ENCODE measurements around the gene LRRC4C.

Gene LRRC4C

GRCh38 chr11:41102471-41102870, 357.0 kb downstream of the LRRC4C start:
- no peak overlapping the region for H3K27ac ChIP-seq
- TF ChIP-seq CTCF (conservative IDR thresholded peaks at IDR 0.05) = no peak

GRCh38 chr11:41099654-41100053, 359.8 kb downstream of the LRRC4C start:
- no peak for TF ChIP-seq CTCF (conservative IDR thresholded peaks at IDR 0.05)
- no peak overlapping the region for H3K27ac ChIP-seq

DNA sequence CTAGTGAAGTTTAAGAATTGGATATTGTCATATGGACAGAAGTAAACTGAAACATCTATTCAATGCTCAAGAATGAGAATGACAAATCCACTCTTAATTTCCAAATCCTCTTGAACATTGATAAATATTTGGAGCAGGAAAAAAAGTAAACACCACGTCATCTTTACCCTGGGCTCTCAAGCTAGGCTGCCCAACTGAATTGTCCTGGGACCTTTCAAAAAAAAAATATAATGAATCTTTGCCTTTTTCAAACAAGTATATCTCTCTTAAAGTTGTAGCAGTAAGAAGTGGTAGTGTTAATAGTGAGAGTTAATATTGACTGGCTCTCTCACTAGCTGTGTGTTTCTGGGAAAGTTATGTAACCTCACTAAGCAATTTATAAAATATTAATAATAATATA, 374.3 kb downstream of the LRRC4C start:
- H3K27ac ChIP-seq = no peak overlapping the region
- TF ChIP-seq CTCF (conservative IDR thresholded peaks at IDR 0.05) = no peak

GRCh38 chr11:41081756-41082285, 377.6 kb downstream of the LRRC4C start:
- TF ChIP-seq CTCF (conservative IDR thresholded peaks at IDR 0.05) = no peak
- no peak overlapping the region for H3K27ac ChIP-seq

DNA sequence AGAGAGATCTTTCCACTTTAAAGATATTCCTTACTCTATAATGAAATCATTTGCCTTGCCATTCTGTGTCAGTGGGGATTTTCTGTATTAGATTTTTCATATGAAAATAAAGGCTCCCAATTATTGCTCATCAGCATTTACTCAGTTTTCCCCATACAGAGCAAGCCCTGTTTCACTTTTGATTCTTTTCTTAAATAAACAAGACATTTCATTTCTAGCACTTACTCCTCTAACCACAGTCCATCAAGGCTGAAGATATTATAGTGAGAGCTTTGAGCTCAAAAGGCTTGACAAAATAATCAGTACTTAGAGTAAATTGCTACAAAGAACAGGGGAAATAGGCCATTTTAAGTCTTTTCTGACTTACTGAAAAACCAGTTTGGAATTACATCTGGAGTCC, 385.1 kb downstream of the LRRC4C start:
- TF ChIP-seq CTCF (conservative IDR thresholded peaks at IDR 0.05) = no peak
- H3K27ac ChIP-seq = no peak overlapping the region

- no peak overlapping the region for H3K27ac ChIP-seq
- no peak for TF ChIP-seq CTCF (conservative IDR thresholded peaks at IDR 0.05)
These were observed 394.0 kb downstream of the LRRC4C start for GRCh38 chr11:41065432-41065831.

- H3K27ac ChIP-seq = no peak overlapping the region
- no peak for TF ChIP-seq CTCF (conservative IDR thresholded peaks at IDR 0.05)
These were observed 401.3 kb downstream of the LRRC4C start for GRCh38 chr11:41058138-41058537.
